Fibroblast of skin of right quadriceps (primary cell): Measurements from ENCODE around the gene PVALEF.
"Not testable (repeated sequence)": the region's sequence is repeated elsewhere in the genome, so short reads cannot be mapped to it uniquely, and the experiment has no call there.

ENCODE experiments used
- DNase-seq: peaks from one replicate; pipeline ENCODE4 v3.0.0-alpha.2; 2013

Gene PVALEF

GRCh38 chr17:81222620-81222905 is 57.3 kb downstream of the PVALEF start:
- DNase-seq: no peak

- DNase-seq: peak; percentile 98
Observed at GRCh38 chr17:81222906-81223761, 57.8 kb downstream of the PVALEF start, which contains the start of gene CEP131. TSS of gene CEP131 (minus strand) at chr17:81222965. CDS start at chr17:81220056, 2,909 bp downstream.

GRCh38 chr17:81223762-81224130 is 58.4 kb downstream of the PVALEF start:
- no peak for DNase-seq

- DNase-seq: not testable (repeated sequence)
Observed at GRCh38 chr17:81227630-81228029, 62.3 kb downstream of the PVALEF start.

- no peak for DNase-seq
Observed at GRCh38 chr17:81228420-81228819, 63.1 kb downstream of the PVALEF start.

GRCh38 chr17:81228834-81229665 is 63.7 kb downstream of the PVALEF start:
- no peak for DNase-seq

GRCh38 chr17:81229666-81229920 is 64.3 kb downstream of the PVALEF start:
- DNase-seq: no peak

GRCh38 chr17:81230043-81230820 is 64.9 kb downstream of the PVALEF start:
- DNase-seq: no peak

GRCh38 chr17:81231121-81231645 is 65.9 kb downstream of the PVALEF start:
- DNase-seq: no peak

GRCh38 chr17:81231766-81232581 is 66.7 kb downstream of the PVALEF start:
- no peak for DNase-seq
